ENCODE data around the gene C5orf47. TPM values are rescaled to one million over a fixed set of nuclear protein-coding genes. Genes with fewer than 3 reads are reported as not detected.

The C5orf47 gene
- total and polyA plus RNA-seq, 2 of the 4 experiments (the other 2 are of a cell fraction), result not detected

GRCh38 chr5:174044466-174045254 is 55.7 kb downstream of the C5orf47 start:
- WGBS, 2 experiments (ENCODE audit: extremely low coverage in 2 of 2, insufficient read length in 1 of 2), result no CpG with 5 or more reads among the region's 6 CpGs
- no peaks in the 10 kb centered on the region for H4K20me1 ChIP-seq (ENCODE audit: insufficient read depth, low read length)
- no peak overlapping the region for H2AK5ac ChIP-seq (ENCODE audit: low read depth, low read length)
- no peaks in the 10 kb centered on the region for H3K4me1 ChIP-seq (ENCODE audit: control insufficient read depth, insufficient read depth, low read length)
- no peak for ATAC-seq (ENCODE audit: low read depth)
- in situ Hi-C loops (cut with MboI; ENCODE audit: low sequenced_read_pairs), result no loop called here
- no peak overlapping the region for H2AFZ ChIP-seq (replicated peaks; ENCODE audit: low read length, poor library complexity)
- ChIA-PET POLR2A (ENCODE audit: unreplicated experiment) (no interaction called here), CTCF (interaction anchor here (0.8 to 1.0 kb wide), 2 partner anchors 267 to 1334 kb away, joined by 4 to 6 read pairs; no protein-coding TSS in a partner anchor)
- no peak overlapping the region for H3K18ac ChIP-seq (ENCODE audit: low read depth, low read length)
- no peaks in the 10 kb centered on the region for H3K36me3 ChIP-seq (ENCODE audit: control insufficient read depth, insufficient read depth, low read length)
- no peaks in the 10 kb centered on the region for H3K9me1 ChIP-seq (ENCODE audit: insufficient read depth, low read length)
- no peak overlapping the region for H2BK15ac ChIP-seq (ENCODE audit: low read depth, low read length)
- H3K9me3 ChIP-seq (ENCODE audit: control insufficient read depth, insufficient read depth, low read length), result no peaks in the 10 kb centered on the region
- H3K14ac ChIP-seq (replicated peaks; ENCODE audit: low read depth, low read length), result no peak overlapping the region
- no peak overlapping the region for H4K91ac ChIP-seq (ENCODE audit: insufficient read depth, low read depth, low read length)
- H3K23ac ChIP-seq (ENCODE audit: low read depth, low read length), result no peak overlapping the region
- no peak overlapping the region for H3K27ac ChIP-seq (ENCODE audit: insufficient read depth, low read length)
- no TSS peak for BruUV-seq (replicated peaks)
- no peak overlapping the region for H2AK9ac ChIP-seq (replicated peaks; ENCODE audit: low read depth, low read length, poor library complexity)
- H2BK20ac ChIP-seq (ENCODE audit: low read depth, low read length), result no peak overlapping the region
- intact Hi-C loops (cut with micrococcal nuclease), result loop anchor here (1.0 kb wide), 1 partner anchor 268 kb away; no protein-coding TSS in a partner anchor
- no peak for DNase-seq
- H3K4me2 ChIP-seq (ENCODE audit: low read depth, low read length), result no peak overlapping the region
- H3K9ac ChIP-seq (ENCODE audit: low read depth, low read length), result no peak overlapping the region
- H4K5ac ChIP-seq (ENCODE audit: low read depth, low read length), result no peak overlapping the region
- H2BK5ac ChIP-seq (ENCODE audit: low read depth, low read length, poor library complexity, severe bottlenecking), result no peak overlapping the region
- no peaks in the 10 kb centered on the region for H3K79me1 ChIP-seq (ENCODE audit: low read depth in 1 of 2, low read length in 2 of 2)
- H3K56ac ChIP-seq (ENCODE audit: extremely low read depth, insufficient read depth, low read length), result no peak overlapping the region
- H3K27me3 ChIP-seq (ENCODE audit: control insufficient read depth, insufficient read depth, low read length), result no peaks in the 10 kb centered on the region
- no peak overlapping the region for H3K4me3 ChIP-seq (ENCODE audit: insufficient read depth, low read depth, low read length)
- no peak overlapping the region for H2BK120ac ChIP-seq (ENCODE audit: low read depth, low read length)
- dilution Hi-C loops (cut with HindIII; ENCODE audit: low sequenced_read_pairs, unreplicated experiment), result no loop called here
- no peak overlapping the region for H4K8ac ChIP-seq (ENCODE audit: low read depth in 2 of 2, low read length in 2 of 2)
- H3K4ac ChIP-seq (ENCODE audit: low read depth, low read length), result no peak overlapping the region
- TF ChIP-seq CEBPB (IDR thresholded peaks at IDR 0.05; ENCODE audit: low read depth, low read length) (no peak), FOS (IDR thresholded peaks at IDR 0.05; ENCODE audit: low read depth, low read length) (no peak), MAZ (IDR thresholded peaks at IDR 0.05; ENCODE audit: borderline replicate concordance, low read depth, low read length) (no peak), ELK1 (IDR thresholded peaks at IDR 0.05; ENCODE audit: borderline replicate concordance, low read depth, low read length) (no peak), CTCF (conservative IDR thresholded peaks at IDR 0.05; ENCODE audit: low read depth, low read length) (no peak), POLR2A (IDR thresholded peaks at IDR 0.05; ENCODE audit: low read depth, low read length) (no peak)

All from IMR-90 (cell line).